Germinal center (tissue), 1 donor: ENCODE results near the gene GOLGA8B.
"Not testable (repeated sequence)": the region's sequence is repeated elsewhere in the genome, so short reads cannot be mapped to it uniquely, and the experiment has no call there.

ENCODE experiments used
- DNase-seq: peaks from one replicate; pipeline ENCODE4 v3.0.0; 2012; ENCODE audit warnings: mixed read lengths, low spot score

Gene GOLGA8B

DNA sequence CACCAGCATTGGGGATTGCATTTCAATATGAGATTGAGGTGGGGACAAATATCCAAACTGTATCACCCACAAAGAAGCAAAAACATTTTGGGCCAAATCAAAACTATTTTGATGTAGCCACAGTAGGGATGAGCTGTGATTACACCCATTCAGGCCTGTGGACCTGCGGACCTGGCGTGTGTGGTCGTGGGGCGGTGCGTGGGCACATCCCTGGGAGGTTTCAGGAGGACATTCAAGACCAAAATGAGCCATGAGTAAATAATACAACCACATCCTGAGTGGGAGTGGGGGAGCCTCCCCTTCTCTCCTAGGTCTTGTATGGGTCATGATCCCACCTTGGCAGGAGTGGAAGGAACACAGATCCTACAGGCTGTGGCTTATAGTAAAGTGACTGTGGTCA lies 23.7 kb downstream of the GOLGA8B start:
- DNase-seq = not testable (repeated sequence)

DNA sequence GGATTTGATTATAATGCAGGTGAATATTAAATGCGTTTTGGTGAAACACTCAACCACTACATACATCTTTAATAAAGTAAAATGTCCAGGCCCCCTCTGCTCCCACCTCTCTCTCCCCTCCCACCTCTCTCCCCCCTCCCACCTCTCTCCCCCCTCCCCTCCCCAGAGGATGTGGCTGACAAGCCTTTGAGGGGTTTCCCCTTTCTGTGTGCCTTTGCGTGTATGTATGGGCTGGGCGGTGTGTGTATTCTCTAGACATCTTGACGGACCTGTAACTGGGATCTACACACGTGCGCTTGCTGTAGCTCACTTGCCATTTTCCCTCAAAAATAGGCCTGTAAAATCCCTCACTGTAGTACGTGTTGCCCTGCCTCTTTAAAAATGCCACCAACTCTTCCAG lies 28.3 kb downstream of the GOLGA8B start:
- not testable (repeated sequence) for DNase-seq

DNA sequence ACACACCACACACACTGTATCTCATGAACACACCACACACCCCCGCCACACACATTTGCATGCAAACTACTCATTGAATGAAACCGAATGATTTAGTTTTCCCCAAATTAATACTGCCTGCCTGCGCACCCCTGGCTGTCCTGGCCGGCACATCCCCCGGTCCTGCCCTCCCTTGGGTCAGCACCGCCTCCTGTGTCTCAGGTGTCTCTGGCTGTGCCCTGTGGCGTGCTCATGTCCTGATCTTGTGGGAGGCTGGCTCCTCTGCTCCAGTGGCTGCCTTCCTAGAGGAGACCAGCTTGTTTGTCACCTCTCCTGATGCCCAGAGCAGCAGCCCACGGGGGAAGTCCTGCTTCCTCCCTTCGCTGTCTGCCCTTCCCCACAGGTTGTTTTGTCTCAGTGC lies 28.7 kb downstream of the GOLGA8B start:
- DNase-seq = not testable (repeated sequence)

DNA sequence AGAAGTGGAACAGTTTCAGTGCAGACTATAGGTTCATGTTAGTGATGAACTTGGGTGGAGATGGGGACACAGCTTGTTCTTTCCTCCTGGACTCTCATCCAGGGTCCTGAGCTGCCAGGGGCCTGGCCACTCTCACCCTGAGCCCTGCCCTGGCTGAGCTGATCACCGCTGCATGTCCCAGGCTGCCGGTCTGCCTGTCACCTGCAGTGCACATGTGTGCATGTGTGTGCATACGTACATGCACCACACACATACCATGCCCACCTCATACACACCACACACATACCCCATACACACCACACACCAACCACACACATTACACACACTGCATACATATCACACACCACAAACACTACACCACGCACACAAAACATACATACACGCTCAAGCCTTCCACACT lies 29.3 kb downstream of the GOLGA8B start:
- not testable (repeated sequence) for DNase-seq

DNA sequence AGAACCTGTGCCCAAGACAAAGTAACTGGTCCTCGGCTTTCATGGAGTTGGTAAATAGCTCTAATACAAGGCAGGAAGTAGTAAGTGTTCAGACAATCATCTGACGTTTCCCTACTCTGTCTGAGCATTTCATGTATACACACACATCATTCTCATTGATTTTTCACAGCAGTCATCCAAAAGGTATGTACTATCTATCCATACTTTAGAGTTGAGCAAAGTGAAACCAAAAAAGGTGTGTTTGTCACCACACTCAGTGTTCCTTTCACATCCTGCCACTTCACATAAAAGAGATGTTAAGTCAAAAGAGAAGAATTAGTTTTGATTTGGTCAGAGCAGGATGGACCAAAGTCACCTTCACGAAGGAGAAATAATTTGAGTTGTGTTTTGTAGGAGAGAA lies 33.3 kb downstream of the GOLGA8B start:
- not testable (repeated sequence) for DNase-seq

DNA sequence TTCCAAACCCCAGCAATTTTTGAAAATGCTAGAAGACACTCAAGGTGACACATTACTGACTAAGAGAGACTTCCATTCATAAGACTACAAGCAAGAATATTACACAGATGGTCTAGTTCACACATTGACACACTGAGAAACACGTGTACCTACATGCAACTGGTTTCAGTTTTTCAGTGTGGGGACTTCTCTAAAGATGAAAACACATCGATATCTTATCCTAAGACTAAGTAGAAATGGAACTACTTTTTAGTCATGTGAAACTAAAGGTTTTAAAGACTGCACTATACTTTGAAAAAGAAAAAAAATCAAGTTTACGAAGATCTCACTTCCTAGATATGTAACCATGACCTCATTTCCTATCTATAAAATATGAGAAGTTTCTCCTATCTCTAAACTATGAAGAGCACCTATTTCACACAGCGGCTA lies 34.1 kb downstream of the GOLGA8B start:
- not testable (repeated sequence) for DNase-seq

DNA sequence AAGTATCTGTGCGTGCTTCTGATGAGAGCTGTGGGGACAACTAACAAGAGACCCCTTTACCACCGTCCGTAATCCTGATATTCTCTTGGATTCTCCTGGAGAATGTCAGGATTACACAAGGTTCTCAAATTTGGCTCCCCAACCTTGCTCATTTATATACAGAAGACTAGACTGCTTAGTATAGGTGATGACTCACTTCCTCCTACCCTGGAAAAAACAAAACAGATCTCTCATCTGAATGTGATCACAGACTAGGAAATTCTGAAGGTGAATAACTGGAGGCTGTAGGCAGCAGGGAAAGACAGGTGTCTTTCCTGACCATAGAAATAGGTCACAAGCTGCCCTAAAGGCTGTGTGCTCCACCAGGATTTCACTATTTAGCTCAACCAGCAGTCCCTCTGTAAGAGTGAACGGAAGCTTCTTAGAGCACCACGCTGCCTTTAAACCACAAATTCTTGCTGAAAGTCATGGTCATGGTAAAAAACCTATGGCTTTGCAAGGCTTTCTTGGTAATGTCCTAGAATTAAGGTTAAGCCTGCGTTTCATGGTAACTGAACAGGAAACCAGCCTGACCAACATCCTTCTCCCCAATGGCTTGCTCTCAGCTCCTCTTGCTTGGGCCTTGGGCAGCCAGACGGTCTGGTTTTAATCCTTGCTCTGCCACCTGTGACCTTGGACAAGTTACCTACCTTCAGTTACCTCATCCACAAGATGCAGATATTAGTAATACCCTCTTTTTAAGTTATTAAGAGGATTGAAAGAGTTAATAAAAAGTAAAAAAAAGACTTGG lies 39.4 kb downstream of the GOLGA8B start:
- not testable (repeated sequence) for DNase-seq

DNA sequence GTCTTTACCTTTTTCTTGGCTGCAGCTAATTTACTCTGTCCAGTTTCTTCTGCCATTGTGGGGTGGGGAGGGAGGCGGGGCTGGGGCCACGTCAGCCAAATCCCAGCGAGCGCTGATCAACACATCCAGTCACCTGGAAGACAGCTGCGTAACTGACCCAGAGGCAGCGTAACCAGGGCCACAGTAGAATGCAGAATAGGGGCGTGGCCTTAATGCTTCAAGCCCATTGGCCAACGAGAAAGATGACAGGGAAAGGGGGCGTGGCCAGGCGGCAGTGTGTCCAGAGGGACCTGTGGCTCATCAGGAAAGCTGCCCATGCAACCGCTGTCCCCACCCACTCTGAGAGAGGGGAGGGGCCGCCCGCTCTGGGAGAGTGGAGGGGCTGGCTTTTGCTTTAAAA lies 47.6 kb downstream of the GOLGA8B start:
- DNase-seq = not testable (repeated sequence)
